Loucy (cell line): ENCODE results near the gene BUD31.
"Not testable (repeated sequence)": the region's sequence is repeated elsewhere in the genome, so short reads cannot be mapped to it uniquely, and the experiment has no call there.

ENCODE experiments used
- H2AFZ ChIP-seq: fragments of 200-600 bp; sonication (generic); 2 replicates; pipeline ENCODE4 v1.6.0; 2016; ENCODE audit warnings: antibody characterized with exemption, mild to moderate bottlenecking, low read length, moderate library complexity
- H3F3A ChIP-seq: fragments of 200-600 bp; 2 replicates; pipeline ENCODE4 v1.6.0; 2016; ENCODE audit warnings: antibody characterized with exemption, low read depth, mild to moderate bottlenecking
- H3K27me3 ChIP-seq: fragments of 200-600 bp; sonication (generic); 2 replicates; pipeline ENCODE4 v1.6.1; 2014; ENCODE audit warnings: low read length, mild to moderate bottlenecking; ENCODE audit not compliant: insufficient read depth, poor library complexity, severe bottlenecking
- H3K36me3 ChIP-seq: fragments of 200-600 bp; sonication (generic); 2 replicates; pipeline ENCODE4 v1.6.1; 2016; ENCODE audit warnings: low read length; ENCODE audit not compliant: insufficient read depth
- H3K4me1 ChIP-seq: fragments of 200-600 bp; sonication (generic); 2 replicates; pipeline ENCODE4 v1.5.1; 2014; ENCODE audit warnings: low read length, mild to moderate bottlenecking; ENCODE audit not compliant: insufficient read depth, poor library complexity, severe bottlenecking
- H3K4me2 ChIP-seq: fragments of 200-600 bp; sonication (generic); 2 replicates; pipeline ENCODE4 v1.6.0; 2014; ENCODE audit warnings: antibody characterized with exemption, low read length, low read depth, mild to moderate bottlenecking; ENCODE audit not compliant: poor library complexity, severe bottlenecking
- H3K4me3 ChIP-seq: fragments of 200-600 bp; sonication (generic); 2 replicates; pipeline ENCODE4 v1.5.1; 2014; ENCODE audit warnings: low read length, mild to moderate bottlenecking, mixed read lengths; ENCODE audit not compliant: poor library complexity, severe bottlenecking
- H3K79me2 ChIP-seq: fragments of 200-600 bp; sonication (generic); 2 replicates; pipeline ENCODE4 v1.6.1; 2014; ENCODE audit warnings: low read length; ENCODE audit not compliant: insufficient read depth
- H3K9ac ChIP-seq: fragments of 200-600 bp; sonication (generic); 2 replicates; pipeline ENCODE4 v1.6.0; 2014; ENCODE audit warnings: mild to moderate bottlenecking, low read depth, low read length, moderate library complexity; ENCODE audit not compliant: poor library complexity, severe bottlenecking
- H3K9me2 ChIP-seq: fragments of 200-600 bp; sonication (generic); replicated peaks from 2 replicates; pipeline ENCODE4 v1.6.1; 2016; ENCODE audit warnings: low read depth, low read length, mixed read lengths
- H3K9me3 ChIP-seq: fragments of 200-600 bp; sonication (generic); 2 replicates; pipeline ENCODE4 v1.6.1; 2014; ENCODE audit warnings: mild to moderate bottlenecking, antibody characterized with exemption, low read length, low read depth; ENCODE audit not compliant: insufficient read depth
- H4K20me1 ChIP-seq: fragments of 200-600 bp; sonication (generic); 2 replicates; pipeline ENCODE4 v1.6.0; 2014; ENCODE audit warnings: antibody characterized with exemption, low read length, mild to moderate bottlenecking; ENCODE audit not compliant: insufficient read depth, poor library complexity, severe bottlenecking
- CTCF ChIP-seq: fragments of 200-600 bp; sonication (generic); conservative IDR thresholded peaks from 2 replicates; pipeline ENCODE4 v1.5.1; 2014; ENCODE audit warnings: mild to moderate bottlenecking, antibody characterized with exemption, low read length
- EZH2phosphoT487 ChIP-seq: fragments of 200-600 bp; IDR thresholded peaks from 2 replicates; pipeline ENCODE4 v1.6.1; 2018; ENCODE audit warnings: antibody characterized with exemption, mild to moderate bottlenecking, moderate library complexity, borderline replicate concordance

Gene BUD31

GRCh38 chr7:99424932-99425730, 16.4 kb downstream of the BUD31 start:
- Histone ChIP-seq H3K4me1 (no peaks in the 10 kb centered on the region), H3K4me3 (no peak overlapping the region), H2AFZ (no peak overlapping the region), H4K20me1 (no peaks in the 10 kb centered on the region), H3F3A (no peaks in the 10 kb centered on the region), H3K9me3 (no peaks in the 10 kb centered on the region), H3K27me3 (no peaks in the 10 kb centered on the region), H3K79me2 (no peaks in the 10 kb centered on the region), H3K4me2 (no peak overlapping the region), H3K9ac (no peak overlapping the region), H3K9me2 (no peaks in the 10 kb centered on the region), H3K36me3 (peaks cover 41% of the 10 kb centered on the region; the same call in 1 of the 2 replicates)
- TF ChIP-seq CTCF (no peak), EZH2phosphoT487 (no peak)

- Histone ChIP-seq H3K9me3 (no peaks in the 10 kb centered on the region), H3K9ac (no peak overlapping the region), H3K27me3 (no peaks in the 10 kb centered on the region), H3K4me3 (no peak overlapping the region), H2AFZ (no peak overlapping the region), H3K4me2 (no peak overlapping the region), H3F3A (no peaks in the 10 kb centered on the region), H3K36me3 (peaks cover 22% of the 10 kb centered on the region; the same call in 1 of the 2 replicates), H3K9me2 (no peaks in the 10 kb centered on the region), H4K20me1 (no peaks in the 10 kb centered on the region), H3K4me1 (no peaks in the 10 kb centered on the region), H3K79me2 (no peaks in the 10 kb centered on the region)
- TF ChIP-seq EZH2phosphoT487, result no peak
- no peak for TF ChIP-seq CTCF
Measured at GRCh38 chr7:99428972-99429566, 20.3 kb downstream of the BUD31 start.

- H3K36me3 ChIP-seq, result peaks cover 18% of the 10 kb centered on the region; the same call in 1 of the 2 replicates
- H4K20me1 ChIP-seq, result no peaks in the 10 kb centered on the region
- H3K9me2 ChIP-seq, result no peaks in the 10 kb centered on the region
- H3K79me2 ChIP-seq, result peaks cover 1% of the 10 kb centered on the region; the same call in 1 of the 2 replicates
- H3K9me3 ChIP-seq, result no peaks in the 10 kb centered on the region
- no peak overlapping the region for H2AFZ ChIP-seq
- H3K4me1 ChIP-seq, result no peaks in the 10 kb centered on the region
- no peaks in the 10 kb centered on the region for H3F3A ChIP-seq
- H3K4me2 ChIP-seq, result no peak overlapping the region
- H3K4me3 ChIP-seq, result no peak overlapping the region
- TF ChIP-seq CTCF, result no peak
- TF ChIP-seq EZH2phosphoT487, result no peak
- H3K27me3 ChIP-seq, result no peaks in the 10 kb centered on the region
- no peak overlapping the region for H3K9ac ChIP-seq
Measured at GRCh38 chr7:99429756-99430155, 21.0 kb downstream of the BUD31 start.

GRCh38 chr7:99431756-99432540, 23.2 kb downstream of the BUD31 start:
- H4K20me1 ChIP-seq, H3F3A ChIP-seq, H3K4me2 ChIP-seq, H3K9me3 ChIP-seq, H3K4me3 ChIP-seq, H3K9ac ChIP-seq, H2AFZ ChIP-seq, H3K27me3 ChIP-seq, H3K4me1 ChIP-seq, H3K9me2 ChIP-seq: not testable (repeated sequence)
- Histone ChIP-seq H3K79me2 (peaks cover 16% of the 10 kb centered on the region), H3K36me3 (peaks cover 16% of the 10 kb centered on the region; the same call in 1 of the 2 replicates)
